ENCODE measurements around the gene FSTL4. TPM values are rescaled to one million over a fixed set of nuclear protein-coding genes. Genes with fewer than 3 reads are reported as not detected.

FSTL4 gene
- polyA plus RNA-seq, 4 donors = 0.25 to 1.5 TPM; not detected in 2

DNA sequence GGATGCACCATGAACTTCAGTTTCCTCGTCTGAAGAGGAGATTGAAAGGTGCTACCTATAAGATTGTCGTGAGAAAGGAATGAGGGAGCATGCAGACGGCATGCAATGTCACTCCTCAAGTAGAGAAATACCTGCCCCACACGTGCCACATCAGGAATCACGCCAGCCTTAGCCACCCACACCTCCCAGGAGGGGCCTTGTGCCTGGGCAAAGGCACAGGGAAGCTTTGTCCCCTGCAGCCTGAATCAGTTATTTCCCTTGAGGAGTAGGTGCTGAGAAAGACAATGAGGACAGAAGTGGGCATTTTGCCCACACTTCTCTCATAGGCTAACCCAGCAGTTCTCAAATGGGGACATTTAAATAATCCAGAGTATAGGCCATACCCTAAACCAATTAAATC, 31.0 kb downstream of the FSTL4 start:
- Histone ChIP-seq H3K4me3 (ENCODE audit: low read depth in 1 of 3, low read length in 3 of 3) (no peak overlapping the region), H3K4me1 (ENCODE audit: control insufficient read depth in 3 of 3, insufficient read depth in 2 of 3, low read depth in 1 of 3, low read length in 2 of 3) (no peaks in the 10 kb centered on the region), H3K27me3 (ENCODE audit: control insufficient read depth in 3 of 3, insufficient read depth in 3 of 3, low read length in 3 of 3) (peaks cover 0 to 3% (median 0%) of the 10 kb centered on the region in 3 donors), H3K27ac (ENCODE audit: low read depth in 1 of 3, low read length in 2 of 3) (no peak overlapping the region), H3K9me3 (ENCODE audit: control insufficient read depth in 2 of 2, insufficient read depth in 1 of 2, low read depth in 1 of 2, low read length in 1 of 2) (no peaks in the 10 kb centered on the region), H3K36me3 (ENCODE audit: control insufficient read depth in 3 of 3, insufficient read depth in 2 of 3, low read depth in 1 of 3, low read length in 3 of 3) (no peaks in the 10 kb centered on the region)
- DNase-seq (no peak), FAIRE-seq (no peak)
- 50 to 72% (median 66%) methylated on average over 5 of the region's 5 CpGs for WGBS, 3 donors

DNA sequence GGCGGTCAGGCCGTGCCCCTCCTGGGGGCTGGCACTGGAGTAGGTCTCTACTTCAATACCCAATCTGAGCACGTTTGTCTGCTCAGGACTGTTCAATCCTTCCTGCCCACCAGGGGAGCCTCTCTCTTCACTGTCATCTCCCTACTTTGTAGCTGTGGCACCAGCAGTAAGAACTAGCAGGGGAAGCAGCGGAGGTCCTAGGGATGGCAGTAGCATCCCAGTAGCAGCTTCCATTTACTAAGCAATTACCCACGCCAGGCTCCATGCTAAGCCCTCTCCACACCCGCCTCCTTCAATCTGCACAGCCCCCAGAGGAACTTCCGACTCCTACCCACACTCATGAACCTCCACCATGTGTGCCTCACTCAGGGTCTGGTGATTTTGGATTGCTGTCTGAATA, 31.7 kb downstream of the FSTL4 start:
- FAIRE-seq = no peak
- no peaks in the 10 kb centered on the region for H3K4me1 ChIP-seq (ENCODE audit: control insufficient read depth in 3 of 3, insufficient read depth in 2 of 3, low read depth in 1 of 3, low read length in 2 of 3)

DNA sequence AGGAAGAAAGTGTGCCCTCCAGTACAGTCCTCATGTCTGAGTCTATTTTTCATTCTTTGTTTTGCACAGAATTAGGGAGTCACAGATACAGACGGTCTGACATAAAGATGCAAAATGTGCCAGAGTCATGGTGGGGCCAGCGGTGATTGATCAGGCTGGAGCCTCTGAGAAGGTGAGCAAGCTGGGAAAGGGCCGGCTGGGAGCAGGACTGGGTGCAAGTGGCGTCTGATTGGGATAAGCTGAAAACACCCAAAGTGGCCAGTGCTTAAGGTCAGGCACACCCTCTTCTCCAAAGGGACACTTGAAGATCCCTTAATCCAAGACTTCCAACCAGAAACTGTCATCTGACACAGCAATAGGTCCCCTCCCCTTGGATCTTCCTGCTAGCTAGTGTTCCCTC, 32.6 kb downstream of the FSTL4 start:
- Histone ChIP-seq H3K9me3 (ENCODE audit: control insufficient read depth in 2 of 2, insufficient read depth in 1 of 2, low read depth in 1 of 2, low read length in 1 of 2) (no peaks in the 10 kb centered on the region), H3K36me3 (ENCODE audit: control insufficient read depth in 3 of 3, insufficient read depth in 2 of 3, low read depth in 1 of 3, low read length in 3 of 3) (no peaks in the 10 kb centered on the region), H3K27me3 (ENCODE audit: control insufficient read depth in 3 of 3, insufficient read depth in 3 of 3, low read length in 3 of 3) (peaks cover 0 to 3% (median 0%) of the 10 kb centered on the region in 3 donors), H3K4me1 (ENCODE audit: control insufficient read depth in 3 of 3, insufficient read depth in 2 of 3, low read depth in 1 of 3, low read length in 2 of 3) (no peaks in the 10 kb centered on the region), H3K4me3 (ENCODE audit: low read depth in 1 of 3, low read length in 3 of 3) (no peak overlapping the region), H3K27ac (ENCODE audit: low read depth in 1 of 3, low read length in 2 of 3) (no peak overlapping the region)
- DNase-seq (no peak), FAIRE-seq (no peak)
- WGBS, 3 donors = 73 to 81% (median 80%) methylated on average over 4 of the region's 4 CpGs

More for the DNA sequence above, 31.7 kb downstream of the FSTL4 start:
- DNase-seq = no peak
- H3K4me3 ChIP-seq (ENCODE audit: low read depth in 1 of 3, low read length in 3 of 3) = no peak overlapping the region
- no peaks in the 10 kb centered on the region for H3K9me3 ChIP-seq (ENCODE audit: control insufficient read depth in 2 of 2, insufficient read depth in 1 of 2, low read depth in 1 of 2, low read length in 1 of 2)
- H3K36me3 ChIP-seq (ENCODE audit: control insufficient read depth in 3 of 3, insufficient read depth in 2 of 3, low read depth in 1 of 3, low read length in 3 of 3) = no peaks in the 10 kb centered on the region
- H3K27ac ChIP-seq (ENCODE audit: low read depth in 1 of 3, low read length in 2 of 3) = no peak overlapping the region
- peaks cover 0 to 3% (median 0%) of the 10 kb centered on the region in 3 donors for H3K27me3 ChIP-seq (ENCODE audit: control insufficient read depth in 3 of 3, insufficient read depth in 3 of 3, low read length in 3 of 3)
- 74 to 76% (median 75%) methylated on average over 7 of the region's 7 CpGs for WGBS, 3 donors

DNA sequence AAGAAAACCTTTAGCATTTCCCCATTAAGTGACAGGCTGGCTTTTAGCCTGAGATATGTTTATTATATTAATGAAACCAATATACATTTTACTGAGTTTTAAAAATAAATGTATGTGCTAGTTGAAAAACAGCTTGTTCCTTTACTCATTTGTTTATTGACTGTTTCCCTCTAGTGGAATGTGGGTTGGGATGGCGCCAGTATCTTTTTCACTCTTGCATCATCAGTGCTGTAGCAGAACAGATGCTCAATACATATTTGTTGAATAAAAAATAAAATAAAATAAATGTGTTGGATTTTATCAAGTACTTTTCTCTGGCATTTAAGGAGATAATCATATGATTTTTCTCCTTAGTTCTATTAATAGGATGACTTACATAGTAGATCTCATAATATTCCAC, 43.0 kb downstream of the FSTL4 start:
- no peaks in the 10 kb centered on the region for H3K4me1 ChIP-seq (ENCODE audit: control insufficient read depth in 3 of 3, insufficient read depth in 2 of 3, low read depth in 1 of 3, low read length in 2 of 3)
- DNase-seq (no peak), FAIRE-seq (no peak)
- no peak overlapping the region for H3K27ac ChIP-seq (ENCODE audit: low read depth in 1 of 3, low read length in 2 of 3)
- WGBS, 3 donors = 56 to 77% (median 60%) methylated on average over 1 of the region's 1 CpG
- no peaks in the 10 kb centered on the region for H3K27me3 ChIP-seq (ENCODE audit: control insufficient read depth in 3 of 3, insufficient read depth in 3 of 3, low read length in 3 of 3)
- no peaks in the 10 kb centered on the region for H3K36me3 ChIP-seq (ENCODE audit: control insufficient read depth in 3 of 3, insufficient read depth in 2 of 3, low read depth in 1 of 3, low read length in 3 of 3)
- peaks cover 0 to 4% of the 10 kb centered on the region in 2 donors for H3K9me3 ChIP-seq (ENCODE audit: control insufficient read depth in 2 of 2, insufficient read depth in 1 of 2, low read depth in 1 of 2, low read length in 1 of 2)
- H3K4me3 ChIP-seq (ENCODE audit: low read depth in 1 of 3, low read length in 3 of 3) = no peak overlapping the region

DNA sequence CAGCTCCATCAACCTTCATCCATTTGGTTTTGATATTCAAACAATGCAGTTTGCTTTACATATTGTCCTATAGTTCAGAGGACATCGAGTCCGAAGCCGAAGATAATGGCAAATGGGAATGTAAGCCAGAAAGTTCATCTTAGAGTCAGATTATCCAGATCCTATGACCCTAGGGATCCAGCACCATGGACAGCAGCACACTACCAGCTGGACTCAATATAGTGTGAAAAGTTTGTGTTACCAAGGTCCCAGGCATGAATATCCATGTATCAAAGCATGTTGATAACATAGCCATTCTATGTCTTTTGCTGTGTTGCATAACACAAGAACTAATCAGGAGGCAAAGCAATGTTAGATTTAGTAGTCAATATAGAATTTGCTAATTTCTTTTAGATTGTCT, 46.3 kb downstream of the FSTL4 start:
- no peaks in the 10 kb centered on the region for H3K9me3 ChIP-seq (ENCODE audit: control insufficient read depth in 2 of 2, insufficient read depth in 1 of 2, low read depth in 1 of 2, low read length in 1 of 2)
- WGBS, 3 donors = 64 to 72% (median 66%) methylated on average over 3 of the region's 3 CpGs
- peak; percentile 7 to 43 for DNase-seq
- H3K27me3 ChIP-seq (ENCODE audit: control insufficient read depth in 3 of 3, insufficient read depth in 3 of 3, low read length in 3 of 3) = no peaks in the 10 kb centered on the region
- FAIRE-seq = no peak
- no peak overlapping the region for H3K27ac ChIP-seq (ENCODE audit: low read depth in 1 of 3, low read length in 2 of 3)
- no peak overlapping the region for H3K4me3 ChIP-seq (ENCODE audit: low read depth in 1 of 3, low read length in 3 of 3)
- no peaks in the 10 kb centered on the region for H3K4me1 ChIP-seq (ENCODE audit: control insufficient read depth in 3 of 3, insufficient read depth in 2 of 3, low read depth in 1 of 3, low read length in 2 of 3)
- H3K36me3 ChIP-seq (ENCODE audit: control insufficient read depth in 3 of 3, insufficient read depth in 2 of 3, low read depth in 1 of 3, low read length in 3 of 3) = no peaks in the 10 kb centered on the region

DNA sequence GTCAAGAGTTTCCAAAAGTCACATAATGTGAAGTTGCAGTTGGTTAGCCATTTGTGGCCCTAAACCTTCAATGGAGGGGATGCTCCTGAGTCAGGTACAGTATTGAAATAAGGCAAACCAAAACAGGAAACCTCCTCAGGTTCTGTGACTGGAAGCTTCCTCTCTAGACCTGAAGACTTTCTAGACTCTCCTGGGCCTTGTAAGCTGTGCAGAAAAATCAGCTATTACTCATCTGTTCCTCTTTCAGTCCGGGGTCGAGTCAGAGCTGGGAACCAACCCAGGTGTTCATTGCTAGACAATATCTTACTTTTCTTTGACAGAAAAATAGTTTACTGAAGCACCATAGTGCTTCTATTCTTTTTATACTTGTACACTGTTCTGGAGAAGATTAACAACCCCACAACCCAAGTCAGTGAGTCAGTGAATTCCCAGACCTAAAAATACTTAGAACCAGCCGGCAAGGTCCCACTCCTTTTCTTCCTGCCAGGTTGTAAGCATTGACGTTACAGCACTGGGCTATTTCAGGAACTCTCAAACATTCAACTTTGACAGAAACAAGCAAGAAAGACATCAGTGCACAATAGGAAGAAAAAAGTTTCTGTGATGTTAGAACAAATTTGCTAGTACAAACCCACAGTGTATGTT, 47.3 kb downstream of the FSTL4 start:
- DNase-seq (no peak), FAIRE-seq (no peak)
- Histone ChIP-seq H3K9me3 (ENCODE audit: control insufficient read depth in 2 of 2, insufficient read depth in 1 of 2, low read depth in 1 of 2, low read length in 1 of 2) (no peaks in the 10 kb centered on the region), H3K27ac (ENCODE audit: low read depth in 1 of 3, low read length in 2 of 3) (no peak overlapping the region), H3K27me3 (ENCODE audit: control insufficient read depth in 3 of 3, insufficient read depth in 3 of 3, low read length in 3 of 3) (no peaks in the 10 kb centered on the region), H3K4me1 (ENCODE audit: control insufficient read depth in 3 of 3, insufficient read depth in 2 of 3, low read depth in 1 of 3, low read length in 2 of 3) (no peaks in the 10 kb centered on the region), H3K4me3 (ENCODE audit: low read depth in 1 of 3, low read length in 3 of 3) (no peak overlapping the region), H3K36me3 (ENCODE audit: control insufficient read depth in 3 of 3, insufficient read depth in 2 of 3, low read depth in 1 of 3, low read length in 3 of 3) (no peaks in the 10 kb centered on the region)
- WGBS, 3 donors = 58 to 67% (median 65%) methylated on average over 4 of the region's 4 CpGs

DNA sequence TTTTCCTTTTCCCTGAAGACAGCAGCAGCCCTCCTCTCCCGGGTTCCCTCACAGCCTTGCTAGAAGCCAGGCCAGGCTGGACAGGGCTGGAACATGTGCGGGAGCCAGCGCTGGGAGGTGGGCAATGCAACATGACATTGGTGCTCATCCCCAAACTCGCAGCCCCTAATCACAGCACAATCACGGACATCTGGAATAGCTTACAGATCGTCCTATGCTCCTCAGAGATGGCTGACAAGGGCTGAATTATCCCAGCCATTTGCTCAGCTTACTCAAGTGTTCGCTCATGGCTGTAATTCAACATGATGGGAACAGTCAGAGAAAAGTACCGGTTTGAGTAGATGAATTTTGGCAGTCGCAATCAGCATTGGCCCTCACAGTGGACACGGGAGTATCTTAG, 49.8 kb downstream of the FSTL4 start:
- Histone ChIP-seq H3K27me3 (ENCODE audit: control insufficient read depth in 3 of 3, insufficient read depth in 3 of 3, low read length in 3 of 3) (peaks cover 0 to 8% (median 0%) of the 10 kb centered on the region in 3 donors), H3K9me3 (ENCODE audit: control insufficient read depth in 2 of 2, insufficient read depth in 1 of 2, low read depth in 1 of 2, low read length in 1 of 2) (no peaks in the 10 kb centered on the region), H3K36me3 (ENCODE audit: control insufficient read depth in 3 of 3, insufficient read depth in 2 of 3, low read depth in 1 of 3, low read length in 3 of 3) (no peaks in the 10 kb centered on the region), H3K4me1 (ENCODE audit: control insufficient read depth in 3 of 3, insufficient read depth in 2 of 3, low read depth in 1 of 3, low read length in 2 of 3) (no peaks in the 10 kb centered on the region), H3K27ac (ENCODE audit: low read depth in 1 of 3, low read length in 2 of 3) (no peak overlapping the region), H3K4me3 (ENCODE audit: low read depth in 1 of 3, low read length in 3 of 3) (no peak overlapping the region)
- DNase-seq (no peak), FAIRE-seq (no peak)
- WGBS, 3 donors = 72 to 77% (median 75%) methylated on average over 10 of the region's 10 CpGs

DNA sequence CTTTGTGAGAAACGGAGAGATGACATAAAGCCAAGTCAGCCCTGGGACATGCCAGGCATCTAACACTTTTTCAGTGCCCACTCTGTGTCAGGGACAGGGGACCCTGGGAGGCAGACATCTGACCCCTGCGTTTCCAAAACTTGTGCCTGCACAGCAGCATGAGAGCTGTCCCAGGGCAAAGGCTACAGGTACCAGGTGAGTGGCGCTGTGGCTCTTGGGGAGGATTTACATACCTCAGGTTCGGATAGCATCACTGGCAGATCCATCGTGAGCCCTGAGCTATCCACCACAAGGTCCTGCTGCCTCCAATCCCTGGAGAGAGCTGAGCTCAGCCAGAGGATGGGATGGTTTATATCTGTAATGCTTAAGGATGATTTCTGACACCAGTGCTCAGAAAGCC, 52.4 kb downstream of the FSTL4 start:
- Histone ChIP-seq H3K4me3 (ENCODE audit: low read depth in 1 of 3, low read length in 3 of 3) (no peak overlapping the region), H3K4me1 (ENCODE audit: control insufficient read depth in 3 of 3, insufficient read depth in 2 of 3, low read depth in 1 of 3, low read length in 2 of 3) (no peaks in the 10 kb centered on the region), H3K27me3 (ENCODE audit: control insufficient read depth in 3 of 3, insufficient read depth in 3 of 3, low read length in 3 of 3) (peaks cover 0 to 8% (median 0%) of the 10 kb centered on the region in 3 donors), H3K27ac (ENCODE audit: low read depth in 1 of 3, low read length in 2 of 3) (no peak overlapping the region), H3K9me3 (ENCODE audit: control insufficient read depth in 2 of 2, insufficient read depth in 1 of 2, low read depth in 1 of 2, low read length in 1 of 2) (no peaks in the 10 kb centered on the region), H3K36me3 (ENCODE audit: control insufficient read depth in 3 of 3, insufficient read depth in 2 of 3, low read depth in 1 of 3, low read length in 3 of 3) (no peaks in the 10 kb centered on the region)
- no peak for DNase-seq
- FAIRE-seq = no peak
- WGBS, 3 donors = 40 to 62% (median 55%) methylated on average over 5 of the region's 5 CpGs

DNA sequence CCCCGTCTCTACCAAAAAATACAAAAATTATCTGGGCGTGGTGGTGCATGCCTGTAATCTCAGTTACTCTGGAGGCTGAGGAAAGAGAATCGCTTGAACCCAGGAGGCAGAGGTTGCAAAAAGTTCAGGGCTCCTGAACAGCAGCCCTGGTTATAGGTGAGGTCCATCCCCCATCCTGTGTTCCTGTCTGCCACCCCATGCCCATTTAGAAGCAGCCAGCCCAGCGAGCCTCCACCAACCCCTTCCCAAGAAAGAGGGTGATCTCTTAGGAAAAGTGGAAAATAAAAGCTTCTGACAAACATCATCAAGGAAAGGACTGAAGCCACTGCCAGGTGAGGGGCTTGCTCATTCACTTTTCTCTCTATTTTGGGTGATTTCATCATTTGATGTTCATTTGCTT, 55.8 kb downstream of the FSTL4 start:
- no peak for FAIRE-seq
- Histone ChIP-seq H3K27ac (ENCODE audit: low read depth in 1 of 3, low read length in 2 of 3) (no peak overlapping the region), H3K9me3 (ENCODE audit: control insufficient read depth in 2 of 2, insufficient read depth in 1 of 2, low read depth in 1 of 2, low read length in 1 of 2) (no peaks in the 10 kb centered on the region), H3K4me3 (ENCODE audit: low read depth in 1 of 3, low read length in 3 of 3) (no peak overlapping the region), H3K36me3 (ENCODE audit: control insufficient read depth in 3 of 3, insufficient read depth in 2 of 3, low read depth in 1 of 3, low read length in 3 of 3) (no peaks in the 10 kb centered on the region), H3K27me3 (ENCODE audit: control insufficient read depth in 3 of 3, insufficient read depth in 3 of 3, low read length in 3 of 3) (peaks cover 0 to 8% (median 0%) of the 10 kb centered on the region in 3 donors), H3K4me1 (ENCODE audit: control insufficient read depth in 3 of 3, insufficient read depth in 2 of 3, low read depth in 1 of 3, low read length in 2 of 3) (no peaks in the 10 kb centered on the region)
- WGBS, 3 donors = 67 to 87% (median 73%) methylated on average over 4 of the region's 4 CpGs
- no peak for DNase-seq

Data from small intestine (tissue), 7 donors.